Measurements from ENCODE around the gene IRF2BPL.

IRF2BPL gene

GRCh38 chr14:77028384-77029231 is at the start of gene IRF2BPL:
TSS of gene IRF2BPL (minus strand) at chr14:77028708. CDS start at chr14:77027792, 916 bp downstream.
- DNase-seq = peak; percentile 98 to 99

- no peak for DNase-seq
Measured at GRCh38 chr14:77077040-77077439, 48.5 kb upstream of the IRF2BPL start.

GRCh38 chr14:77076113-77076631 is 47.7 kb upstream of the IRF2BPL start:
- no peak for DNase-seq

- no peak for DNase-seq
Measured at GRCh38 chr14:77074969-77075368, 46.5 kb upstream of the IRF2BPL start.

GRCh38 chr14:77071938-77072388 is 43.5 kb upstream of the IRF2BPL start:
- peak in 1 of 2 experiments; percentile 24 for DNase-seq

- DNase-seq = no peak
Measured at GRCh38 chr14:77069551-77069950, 41.0 kb upstream of the IRF2BPL start.

- DNase-seq = no peak
Measured at GRCh38 chr14:77068517-77069200, 40.2 kb upstream of the IRF2BPL start.

- peak; percentile 69 to 80 for DNase-seq
Measured at GRCh38 chr14:77067632-77068516, 39.4 kb upstream of the IRF2BPL start.

GRCh38 chr14:77066578-77067172 is 38.2 kb upstream of the IRF2BPL start:
- DNase-seq = no peak

GRCh38 chr14:77065851-77066577 is 37.5 kb upstream of the IRF2BPL start:
- DNase-seq = no peak

- DNase-seq = no peak
Measured at GRCh38 chr14:77064521-77065178, 36.1 kb upstream of the IRF2BPL start.

GRCh38 chr14:77063571-77064171 is 35.2 kb upstream of the IRF2BPL start:
- no peak for DNase-seq

GRCh38 chr14:77062261-77062660 is 33.8 kb upstream of the IRF2BPL start:
- DNase-seq = no peak

- DNase-seq = no peak
Measured at GRCh38 chr14:77061630-77062257, 33.2 kb upstream of the IRF2BPL start.

GRCh38 chr14:77059276-77059915 is 30.9 kb upstream of the IRF2BPL start:
- DNase-seq = no peak

GRCh38 chr14:77058785-77059184 is 30.3 kb upstream of the IRF2BPL start:
- DNase-seq = no peak

- DNase-seq = no peak
Measured at GRCh38 chr14:77058117-77058516, 29.6 kb upstream of the IRF2BPL start.

- DNase-seq = no peak
Measured at GRCh38 chr14:77055981-77056380, 27.5 kb upstream of the IRF2BPL start.

GRCh38 chr14:77055306-77055705 is 26.8 kb upstream of the IRF2BPL start:
- DNase-seq = no peak

Measured in NCI-H187 (cell line).